SHP77 (cell line): ENCODE measurements around the gene NT5E.
A peak's percentile ranks its signal among the peaks of the same experiment; 100 is the strongest.

Experiments
- DNase-seq, 2 experiments: peaks; one replicate each; lab custom pipeline; 2025; lab: John Stamatoyannopoulos, UW

NT5E gene

GRCh38 chr6:85460154-85460920 lies 10.5 kb downstream of the NT5E start:
- no peak for DNase-seq

- DNase-seq = no peak
These were observed 11.3 kb downstream of the NT5E start for GRCh38 chr6:85460921-85461797.

GRCh38 chr6:85461798-85462170 lies 11.9 kb downstream of the NT5E start:
- no peak for DNase-seq

GRCh38 chr6:85462673-85463072 lies 12.8 kb downstream of the NT5E start:
- no peak for DNase-seq

GRCh38 chr6:85463621-85464259 lies 13.9 kb downstream of the NT5E start:
- DNase-seq = no peak

- DNase-seq = no peak
These were observed 14.4 kb downstream of the NT5E start for GRCh38 chr6:85464260-85464644.

- DNase-seq = no peak
These were observed 14.9 kb downstream of the NT5E start for GRCh38 chr6:85464722-85465150.

- DNase-seq = no peak
These were observed 15.9 kb downstream of the NT5E start for GRCh38 chr6:85465762-85466161.

- DNase-seq = no peak
These were observed 18.4 kb downstream of the NT5E start for GRCh38 chr6:85468326-85468725.

GRCh38 chr6:85469276-85470022 lies 19.6 kb downstream of the NT5E start:
- DNase-seq = no peak

- no peak for DNase-seq
These were observed 20.1 kb downstream of the NT5E start for GRCh38 chr6:85470023-85470410.

- DNase-seq = no peak
These were observed 22.9 kb downstream of the NT5E start for GRCh38 chr6:85472744-85473143.

GRCh38 chr6:85473748-85474147 lies 23.9 kb downstream of the NT5E start:
- DNase-seq = no peak

GRCh38 chr6:85476532-85476931 lies 26.6 kb downstream of the NT5E start:
- DNase-seq = no peak

- no peak for DNase-seq
These were observed 29.3 kb downstream of the NT5E start for GRCh38 chr6:85479208-85479607.

- no peak for DNase-seq
These were observed 32.5 kb downstream of the NT5E start for GRCh38 chr6:85482206-85482904.

GRCh38 chr6:85482905-85483700 lies 33.2 kb downstream of the NT5E start:
- DNase-seq = peak; percentile 12 to 19

GRCh38 chr6:85483846-85484245 lies 34.0 kb downstream of the NT5E start:
- no peak for DNase-seq

- peak; percentile 31 to 61 for DNase-seq
These were observed 35.1 kb downstream of the NT5E start for GRCh38 chr6:85484948-85485347.

- no peak for DNase-seq
These were observed 40.8 kb downstream of the NT5E start for GRCh38 chr6:85490516-85491248.
